Measurements from ENCODE around the gene CEACAM18. TPM values are rescaled to one million over a fixed set of nuclear protein-coding genes. Genes with fewer than 3 reads are reported as not detected.

The CEACAM18 gene
- polyA plus RNA-seq, 3 donors: not detected

DNA sequence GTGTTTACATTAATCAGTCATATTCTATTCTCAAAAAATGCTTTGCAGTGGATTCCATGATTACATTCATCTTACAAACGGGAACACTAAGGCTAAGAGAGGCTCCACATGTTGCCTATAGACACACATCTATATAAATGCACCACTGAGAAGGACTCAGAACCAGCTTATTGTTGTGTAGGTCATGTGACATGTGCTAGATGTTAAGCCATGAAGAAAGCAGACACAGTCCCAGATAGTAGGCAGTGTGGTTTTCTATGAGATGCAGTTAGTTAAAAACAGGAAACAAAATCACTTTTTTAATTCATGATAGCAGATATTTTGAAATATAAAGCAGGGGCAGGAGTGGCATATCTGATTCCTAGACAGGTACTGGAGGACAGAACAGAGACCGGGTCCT lies 42.4 kb downstream of the CEACAM18 start:
- no peak for DNase-seq (ENCODE audit: extremely low read depth in 1 of 11, low read depth in 9 of 11, low spot score in 4 of 11)

DNA sequence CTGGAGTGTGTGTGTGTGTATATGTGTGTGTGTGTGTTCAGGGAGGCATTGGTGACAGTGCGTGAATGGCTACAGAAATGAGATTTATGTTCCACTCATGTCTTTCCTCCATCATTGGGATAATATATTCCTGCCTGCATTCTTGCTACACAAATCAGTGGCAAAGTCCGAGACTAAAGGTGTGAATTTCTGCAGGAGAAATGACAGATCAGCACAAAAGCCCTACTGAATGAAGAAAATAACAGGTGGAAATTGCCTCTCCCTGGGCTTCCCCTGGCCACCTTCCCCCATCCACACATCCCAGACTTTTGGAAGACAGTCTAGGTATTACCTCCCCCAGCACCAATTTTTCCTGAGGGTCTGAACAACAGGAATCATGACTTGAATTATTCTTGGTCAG lies 43.0 kb downstream of the CEACAM18 start:
- no peak for DNase-seq (ENCODE audit: extremely low read depth in 1 of 11, low read depth in 9 of 11, low spot score in 4 of 11)

DNA sequence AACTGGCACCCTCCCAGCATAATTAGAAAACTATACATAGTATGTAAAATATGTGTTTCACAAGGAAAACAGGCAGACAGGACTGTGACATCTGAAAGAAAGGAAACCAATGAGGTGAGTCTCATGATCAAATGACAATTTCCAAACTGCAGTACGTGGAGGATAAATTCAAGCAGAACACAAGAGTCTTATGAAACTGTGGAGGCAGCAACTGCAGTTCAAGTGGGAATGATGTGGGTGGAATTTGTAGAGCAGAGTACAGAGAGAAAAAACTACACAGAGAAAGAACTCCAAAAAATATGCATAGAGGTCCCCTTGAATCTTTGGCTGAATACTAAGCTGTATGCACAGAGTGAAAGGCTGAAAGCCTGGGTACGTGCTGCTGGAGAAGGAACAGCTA lies 43.4 kb downstream of the CEACAM18 start:
- DNase-seq (ENCODE audit: extremely low read depth in 1 of 11, low read depth in 9 of 11, low spot score in 4 of 11): no peak

DNA sequence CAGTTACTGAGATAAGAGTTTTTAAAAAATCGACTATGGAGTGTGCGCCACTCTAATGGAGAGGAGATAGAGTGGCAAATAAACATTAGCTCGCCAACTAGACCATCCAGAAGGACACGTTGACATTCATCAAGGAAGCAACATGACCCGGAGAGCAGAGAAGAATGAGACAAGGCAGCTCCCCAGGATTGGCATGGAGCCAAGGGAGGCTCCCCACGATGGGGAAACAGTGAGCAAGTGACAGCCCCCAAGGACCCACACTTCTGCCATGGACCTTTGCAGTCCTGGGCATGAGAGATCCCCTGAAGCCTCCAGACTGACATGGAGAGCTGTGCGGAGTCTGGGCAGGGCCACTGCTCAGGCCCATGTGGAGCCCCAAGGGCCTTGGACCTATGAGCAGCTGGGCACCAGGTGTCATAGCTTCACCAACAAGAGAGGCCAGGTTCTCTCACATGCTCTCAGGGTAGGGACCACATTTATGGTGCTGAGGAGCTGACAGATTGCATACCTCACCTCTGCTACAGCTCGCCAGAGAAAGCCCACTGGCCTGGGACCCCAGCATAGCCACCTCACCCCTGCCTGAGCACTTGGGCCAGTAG lies 46.4 kb downstream of the CEACAM18 start:
- no peak for DNase-seq (ENCODE audit: extremely low read depth in 1 of 11, low read depth in 9 of 11, low spot score in 4 of 11)

DNA sequence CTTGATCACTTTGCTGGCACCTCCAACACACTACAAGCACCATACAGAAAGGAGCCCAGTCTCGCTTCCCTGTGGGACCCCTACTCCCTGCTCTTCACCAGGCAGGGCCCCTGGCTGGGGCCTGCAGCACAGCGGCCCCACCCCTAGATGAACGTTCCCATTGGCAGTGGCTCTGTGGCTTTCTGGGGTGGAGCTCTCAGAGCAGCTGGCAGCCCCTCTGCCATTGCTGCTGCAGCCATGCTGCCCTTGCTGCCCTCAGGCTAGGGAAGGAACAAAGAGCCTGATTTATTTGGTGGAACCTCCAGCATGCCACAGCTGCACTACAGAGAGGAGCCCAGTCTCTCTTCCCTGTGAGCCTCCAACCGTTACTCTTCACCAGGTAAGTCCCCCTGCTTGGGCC lies 47.3 kb downstream of the CEACAM18 start:
- peak in 1 of 11 donors; percentile 5 for DNase-seq (ENCODE audit: extremely low read depth in 1 of 11, low read depth in 9 of 11, low spot score in 4 of 11)

DNA sequence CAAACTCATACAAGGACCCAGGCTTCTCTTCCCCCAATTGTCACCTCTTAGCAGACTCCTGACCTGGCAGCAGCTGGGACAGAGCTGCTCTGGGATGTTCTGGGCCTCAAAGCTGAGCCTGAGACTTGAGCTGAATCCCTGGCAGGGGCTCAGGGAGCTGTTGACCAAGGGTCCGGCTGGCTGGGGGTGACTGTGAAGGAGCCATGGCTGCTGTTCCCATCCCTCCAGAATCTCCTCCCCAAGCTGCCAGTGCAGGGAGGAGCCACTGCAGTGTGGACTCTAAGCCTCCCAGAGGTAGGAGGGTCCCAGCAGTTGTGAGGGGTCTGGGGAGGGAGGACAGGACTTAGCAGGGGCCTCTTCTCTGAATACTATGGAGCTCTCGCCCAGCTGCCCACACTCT lies 51.0 kb downstream of the CEACAM18 start:
- DNase-seq (ENCODE audit: extremely low read depth in 1 of 11, low read depth in 9 of 11, low spot score in 4 of 11): no peak

DNA sequence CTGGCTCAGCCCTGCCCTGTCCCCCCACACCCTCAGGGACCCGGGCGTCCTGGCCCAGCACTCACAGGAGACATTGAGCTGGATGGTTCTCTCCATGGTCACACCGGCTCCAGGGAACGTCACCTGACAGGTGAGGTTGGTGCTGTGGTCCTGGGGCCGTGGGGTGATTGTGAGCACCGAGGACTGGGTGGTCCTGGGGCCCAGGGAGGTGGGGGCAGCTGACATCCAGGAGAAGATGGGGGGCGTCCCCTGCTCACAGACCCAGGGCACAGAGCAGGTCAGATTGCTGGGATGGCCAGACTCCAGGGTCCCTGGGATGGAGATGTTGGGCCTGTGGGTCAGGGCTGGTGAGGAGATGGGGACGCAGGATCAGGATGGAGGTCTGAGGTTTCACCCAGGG lies 52.3 kb downstream of the CEACAM18 start:
- no peak for DNase-seq (ENCODE audit: extremely low read depth in 1 of 11, low read depth in 9 of 11, low spot score in 4 of 11)

DNA sequence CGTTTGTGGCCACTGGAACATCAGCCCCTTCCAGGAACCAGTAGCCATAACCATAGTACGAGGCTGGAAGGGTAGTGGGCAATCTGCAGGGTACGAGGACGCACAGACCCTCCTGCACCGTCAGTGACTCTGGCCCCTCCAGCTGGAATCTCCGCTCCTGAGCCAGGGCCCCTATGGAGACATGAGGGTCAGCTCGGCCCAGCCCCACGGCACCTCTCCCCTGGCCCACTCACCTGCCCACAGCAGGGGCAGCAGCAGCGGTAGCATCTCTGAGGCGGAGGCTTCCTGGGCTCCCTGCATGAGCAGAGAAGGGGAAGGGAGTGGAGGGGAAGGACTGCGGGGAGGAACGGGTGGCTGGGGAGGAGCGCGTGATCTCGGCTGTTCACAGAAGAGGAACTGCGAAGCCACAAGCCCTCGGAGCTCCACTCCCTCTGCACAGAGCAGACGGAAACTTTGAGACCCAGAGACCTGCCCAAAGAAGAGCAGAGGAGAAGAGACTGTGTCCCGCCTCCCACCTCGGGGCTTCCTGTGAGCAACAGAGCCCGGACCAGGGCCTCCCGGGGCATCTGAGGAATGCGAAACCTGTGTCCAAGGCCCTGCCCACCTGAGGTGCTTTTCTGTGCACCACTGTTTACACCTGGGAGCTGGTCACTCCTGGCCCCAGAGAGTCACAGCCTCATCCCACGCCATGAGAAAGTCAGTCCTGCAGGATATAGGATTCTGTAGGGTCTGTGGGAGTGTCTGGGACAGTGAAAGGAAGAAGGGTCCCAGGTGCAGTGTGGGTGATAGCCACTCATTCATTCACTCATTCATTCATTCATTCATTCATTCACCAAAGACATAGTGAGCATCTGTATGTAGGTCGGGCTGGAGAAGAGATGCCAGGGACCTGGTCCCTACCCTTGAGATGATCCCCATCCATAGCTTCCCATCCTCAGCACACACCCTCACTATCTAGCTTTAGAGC lies 53.3 kb downstream of the CEACAM18 start, which contains the start of gene SIGLEC6:
TSS of gene SIGLEC6 (minus strand) at position 322 of the 967 bp plus-strand sequence. CDS start at position 300, 22 bp downstream.
- DNase-seq (ENCODE audit: extremely low read depth in 1 of 11, low read depth in 9 of 11, low spot score in 4 of 11): no peak

DNA sequence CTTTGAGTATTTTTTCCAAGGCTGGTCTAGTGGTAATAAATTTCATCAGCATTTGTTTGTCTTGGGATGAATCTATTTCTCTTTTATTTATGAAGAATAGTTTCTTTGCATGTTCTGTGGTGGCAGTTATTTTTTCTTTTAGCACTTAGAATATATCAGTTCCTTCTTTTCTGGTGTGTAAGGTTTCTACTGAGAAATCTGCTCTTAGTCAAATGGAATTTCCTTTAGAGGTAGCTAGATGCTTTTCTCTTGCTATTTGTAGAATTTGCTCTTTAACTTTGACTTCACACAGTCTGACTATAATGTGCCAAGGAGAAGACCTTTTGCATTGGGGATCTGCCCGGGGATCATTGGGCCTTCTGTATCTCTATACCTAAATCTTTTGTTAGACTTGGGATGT lies 57.2 kb downstream of the CEACAM18 start:
- DNase-seq (ENCODE audit: extremely low read depth in 1 of 11, low read depth in 9 of 11, low spot score in 4 of 11): no peak

DNA sequence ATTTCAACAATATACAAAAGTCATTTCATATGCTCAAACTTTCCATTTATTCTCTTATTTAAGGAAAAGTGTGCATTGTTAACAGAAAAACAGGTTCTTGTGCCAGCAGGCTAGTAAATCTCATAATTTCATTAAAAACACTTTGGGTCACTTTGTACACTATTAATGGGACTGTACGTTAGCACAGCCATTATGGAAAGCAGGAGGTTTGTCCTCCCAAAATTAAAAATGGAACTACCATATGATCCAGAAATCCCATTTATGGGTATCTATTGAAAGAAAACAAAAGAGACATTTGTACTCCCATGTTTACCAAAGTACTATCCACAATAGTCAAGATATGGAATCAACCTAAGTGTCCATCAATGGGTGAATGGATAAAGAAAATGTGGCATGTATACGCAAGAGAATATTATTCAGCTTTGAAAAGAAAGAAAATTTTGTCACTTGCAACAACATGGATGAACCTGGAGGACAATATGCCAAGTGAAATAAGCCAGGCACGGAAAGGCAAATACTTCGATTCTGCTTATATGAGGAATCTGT lies 61.6 kb downstream of the CEACAM18 start:
- no peak for DNase-seq (ENCODE audit: extremely low read depth in 1 of 11, low read depth in 9 of 11, low spot score in 4 of 11)

Other genes starting within 250 kb of the CEACAM18 start
- not detected for gene SIGLECL1, start 227.5 kb upstream of the CEACAM18 start, polyA plus RNA-seq (ENCODE audit: insufficient read length in 3 of 3)
- 1 to 10 TPM; 3.7 to 5.2 (median 4.6) TPM for gene IGLON5, start 166.9 kb upstream of the CEACAM18 start, polyA plus RNA-seq (ENCODE audit: insufficient read length in 3 of 3)
- gene VSIG10L, start 136.4 kb upstream of the CEACAM18 start, polyA plus RNA-seq (ENCODE audit: insufficient read length in 3 of 3): 1 to 10 TPM; 3.8 to 5.3 (median 4.4) TPM
- 100 to 1,000 TPM; 124 to 158 (median 140) TPM for gene ETFB, start 112.2 kb upstream of the CEACAM18 start, polyA plus RNA-seq (ENCODE audit: insufficient read length in 3 of 3)
- 1 to 10 TPM in 2 of 3 donors, under 1 TPM in 1; 0.54 to 1.8 (median 1.7) TPM for gene CLDND2, start 109.5 kb upstream of the CEACAM18 start, polyA plus RNA-seq (ENCODE audit: insufficient read length in 3 of 3)
- 1 to 10 TPM; 1.1 to 1.9 (median 1.7) TPM for gene NKG7, start 105.9 kb upstream of the CEACAM18 start, polyA plus RNA-seq (ENCODE audit: insufficient read length in 3 of 3)
- under 1 TPM; 0.20 to 0.80 (median 0.30) TPM for gene LIM2, start 90.6 kb upstream of the CEACAM18 start, polyA plus RNA-seq (ENCODE audit: insufficient read length in 3 of 3)
- gene C19orf84, start 87.9 kb upstream of the CEACAM18 start, polyA plus RNA-seq (ENCODE audit: insufficient read length in 3 of 3): under 1 TPM; 0.15 to 0.48 (median 0.47) TPM
- 1 to 10 TPM; 1.2 to 1.8 (median 1.6) TPM for gene SIGLEC10, start 60.9 kb upstream of the CEACAM18 start, polyA plus RNA-seq (ENCODE audit: insufficient read length in 3 of 3)
- under 1 TPM in 1 of 3 donors, not detected in 2; 0.06 TPM for gene SIGLEC8, start 20.1 kb upstream of the CEACAM18 start, polyA plus RNA-seq (ENCODE audit: insufficient read length in 3 of 3)
- gene SIGLEC12, start 23.3 kb downstream of the CEACAM18 start, polyA plus RNA-seq (ENCODE audit: insufficient read length in 3 of 3): under 1 TPM; 0.11 to 0.38 (median 0.13) TPM
- gene SIGLEC6, start 53.1 kb downstream of the CEACAM18 start, polyA plus RNA-seq (ENCODE audit: insufficient read length in 3 of 3): under 1 TPM in 2 of 3 donors, not detected in 1; 0.24 to 0.32 TPM
- 10 to 100 TPM; 15.8 to 20.0 (median 17.8) TPM for gene ZNF175, start 92.7 kb downstream of the CEACAM18 start, polyA plus RNA-seq (ENCODE audit: insufficient read length in 3 of 3)
- under 1 TPM in 2 of 3 donors, not detected in 1; 0.26 to 0.61 TPM for gene SIGLEC5, start 151.9 kb downstream of the CEACAM18 start, polyA plus RNA-seq (ENCODE audit: insufficient read length in 3 of 3)
- gene SIGLEC14, start 168.3 kb downstream of the CEACAM18 start, polyA plus RNA-seq (ENCODE audit: insufficient read length in 3 of 3): under 1 TPM; 0.60 to 0.89 (median 0.64) TPM
- gene SPACA6, start 214.8 kb downstream of the CEACAM18 start, polyA plus RNA-seq (ENCODE audit: insufficient read length in 3 of 3): 10 to 100 TPM; 15.4 to 30.3 (median 18.0) TPM
- under 1 TPM in 2 of 3 donors, not detected in 1; 0.14 to 0.29 TPM for gene HAS1, start 245.5 kb downstream of the CEACAM18 start, polyA plus RNA-seq (ENCODE audit: insufficient read length in 3 of 3)

Measured in renal cortex interstitium (tissue), 11 donors.